ENCODE measurements around the gene CD22.

DNA sequence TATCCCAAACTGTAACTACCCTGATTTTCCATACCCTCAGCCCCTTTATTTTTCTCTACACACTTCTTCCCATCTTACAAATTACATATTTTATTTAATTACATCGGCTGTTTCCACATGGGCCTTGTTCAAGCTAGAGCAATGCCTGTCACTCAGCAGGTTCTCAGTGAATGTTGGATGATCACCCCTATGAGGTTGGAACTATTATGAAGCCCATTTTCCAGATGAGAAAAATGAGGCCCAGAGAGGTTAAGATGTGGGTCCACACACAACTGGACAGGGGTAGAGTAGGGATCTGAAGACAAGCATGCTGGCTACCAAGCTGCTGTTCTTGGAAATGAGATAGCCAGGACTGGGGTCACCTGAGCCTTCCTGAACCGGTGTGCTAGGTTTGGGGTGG lies 27.0 kb upstream of the CD22 start:
- TF ChIP-seq, protein P1, sequence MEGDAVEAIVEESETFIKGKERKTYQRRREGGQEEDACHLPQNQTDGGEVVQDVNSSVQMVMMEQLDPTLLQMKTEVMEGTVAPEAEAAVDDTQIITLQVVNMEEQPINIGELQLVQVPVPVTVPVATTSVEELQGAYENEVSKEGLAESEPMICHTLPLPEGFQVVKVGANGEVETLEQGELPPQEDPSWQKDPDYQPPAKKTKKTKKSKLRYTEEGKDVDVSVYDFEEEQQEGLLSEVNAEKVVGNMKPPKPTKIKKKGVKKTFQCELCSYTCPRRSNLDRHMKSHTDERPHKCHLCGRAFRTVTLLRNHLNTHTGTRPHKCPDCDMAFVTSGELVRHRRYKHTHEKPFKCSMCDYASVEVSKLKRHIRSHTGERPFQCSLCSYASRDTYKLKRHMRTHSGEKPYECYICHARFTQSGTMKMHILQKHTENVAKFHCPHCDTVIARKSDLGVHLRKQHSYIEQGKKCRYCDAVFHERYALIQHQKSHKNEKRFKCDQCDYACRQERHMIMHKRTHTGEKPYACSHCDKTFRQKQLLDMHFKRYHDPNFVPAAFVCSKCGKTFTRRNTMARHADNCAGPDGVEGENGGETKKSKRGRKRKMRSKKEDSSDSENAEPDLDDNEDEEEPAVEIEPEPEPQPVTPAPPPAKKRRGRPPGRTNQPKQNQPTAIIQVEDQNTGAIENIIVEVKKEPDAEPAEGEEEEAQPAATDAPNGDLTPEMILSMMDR (conservative IDR thresholded peaks at IDR 0.05): no peak
- TF ChIP-seq ZFX (IDR thresholded peaks at IDR 0.05): no peak

All from C4-2B (cell line).